Skeletal muscle satellite cell (primary cell): ENCODE measurements around the gene CAMKK2.
A peak's percentile ranks its signal among the peaks of the same experiment; 100 is the strongest.
"Not testable (repeated sequence)": the region's sequence is repeated elsewhere in the genome, so short reads cannot be mapped to it uniquely, and the experiment has no call there.

Source experiments
- H3K27me3 ChIP-seq: 2 replicates; pipeline ENCODE4 v1.7.0; 2013; ENCODE audit warnings: low read length; ENCODE audit not compliant: control insufficient read depth, insufficient read depth
- H3K36me3 ChIP-seq: 2 replicates; pipeline ENCODE4 v1.7.0; 2013; ENCODE audit warnings: mild to moderate bottlenecking, control low read depth, low read length; ENCODE audit not compliant: insufficient read depth
- H3K4me1 ChIP-seq: 2 replicates; pipeline ENCODE4 v1.7.0; 2013; ENCODE audit warnings: low read length; ENCODE audit not compliant: control insufficient read depth, insufficient read depth
- H3K4me2 ChIP-seq: 2 replicates; pipeline ENCODE4 v1.7.0; 2013; ENCODE audit warnings: mild to moderate bottlenecking, low read length
- H3K4me3 ChIP-seq: 2 replicates; pipeline ENCODE4 v1.7.0; 2013; ENCODE audit warnings: low read length
- H3K9ac ChIP-seq: 2 replicates; pipeline ENCODE4 v1.7.0; 2013; ENCODE audit warnings: mild to moderate bottlenecking, low read depth, low read length, moderate library complexity
- H3K9me3 ChIP-seq: replicated peaks from 2 replicates; pipeline ENCODE4 v1.7.0; 2013; ENCODE audit warnings: mild to moderate bottlenecking, control low read depth, low read length

Gene CAMKK2

GRCh38 chr12:121284551-121285390, 11.7 kb downstream of the CAMKK2 start:
- H3K27me3 ChIP-seq: no peaks in the 10 kb centered on the region
- H3K4me1 ChIP-seq: peaks cover 5% of the 10 kb centered on the region
- H3K4me3 ChIP-seq: no peak overlapping the region
- no peaks in the 10 kb centered on the region for H3K9me3 ChIP-seq
- no peak overlapping the region for H3K4me2 ChIP-seq
- H3K9ac ChIP-seq: no peak overlapping the region
- H3K36me3 ChIP-seq: peaks cover 7% of the 10 kb centered on the region

DNA sequence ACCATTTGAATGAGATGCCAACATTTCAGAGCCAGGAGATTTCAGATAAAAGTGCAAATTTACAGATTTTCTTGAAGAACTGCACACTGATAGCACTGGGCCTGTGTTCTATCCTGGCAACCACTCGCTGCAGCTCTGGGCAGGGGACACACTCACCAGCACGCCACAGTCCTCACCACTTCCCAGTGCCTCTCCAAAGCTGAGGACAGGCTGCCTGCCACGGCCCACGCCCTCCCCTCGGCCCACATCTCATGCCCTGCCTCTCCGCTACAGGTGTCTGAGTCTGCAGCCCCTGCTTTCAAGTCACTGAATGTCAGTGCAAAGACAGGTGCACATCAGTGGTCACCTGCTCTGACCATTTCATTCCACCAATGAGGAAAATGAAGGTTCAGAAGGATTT, 12.7 kb downstream of the CAMKK2 start:
- Histone ChIP-seq H3K4me2 (no peak overlapping the region), H3K9ac (no peak overlapping the region), H3K36me3 (peaks cover 7% of the 10 kb centered on the region), H3K4me3 (no peak overlapping the region), H3K27me3 (no peaks in the 10 kb centered on the region), H3K9me3 (no peaks in the 10 kb centered on the region), H3K4me1 (peaks cover 14% of the 10 kb centered on the region)

GRCh38 chr12:121283388-121283787, 13.1 kb downstream of the CAMKK2 start:
- H3K4me3 ChIP-seq: no peak overlapping the region
- no peaks in the 10 kb centered on the region for H3K9me3 ChIP-seq
- H3K4me2 ChIP-seq: no peak overlapping the region
- no peaks in the 10 kb centered on the region for H3K27me3 ChIP-seq
- no peak overlapping the region for H3K9ac ChIP-seq
- peaks cover 7% of the 10 kb centered on the region for H3K36me3 ChIP-seq
- H3K4me1 ChIP-seq: peaks cover 18% of the 10 kb centered on the region

- H3K9ac ChIP-seq, H3K4me3 ChIP-seq: not testable (repeated sequence)
- peaks cover 18% of the 10 kb centered on the region for H3K4me1 ChIP-seq
These were observed 13.6 kb downstream of the CAMKK2 start for GRCh38 chr12:121282910-121283309.

DNA sequence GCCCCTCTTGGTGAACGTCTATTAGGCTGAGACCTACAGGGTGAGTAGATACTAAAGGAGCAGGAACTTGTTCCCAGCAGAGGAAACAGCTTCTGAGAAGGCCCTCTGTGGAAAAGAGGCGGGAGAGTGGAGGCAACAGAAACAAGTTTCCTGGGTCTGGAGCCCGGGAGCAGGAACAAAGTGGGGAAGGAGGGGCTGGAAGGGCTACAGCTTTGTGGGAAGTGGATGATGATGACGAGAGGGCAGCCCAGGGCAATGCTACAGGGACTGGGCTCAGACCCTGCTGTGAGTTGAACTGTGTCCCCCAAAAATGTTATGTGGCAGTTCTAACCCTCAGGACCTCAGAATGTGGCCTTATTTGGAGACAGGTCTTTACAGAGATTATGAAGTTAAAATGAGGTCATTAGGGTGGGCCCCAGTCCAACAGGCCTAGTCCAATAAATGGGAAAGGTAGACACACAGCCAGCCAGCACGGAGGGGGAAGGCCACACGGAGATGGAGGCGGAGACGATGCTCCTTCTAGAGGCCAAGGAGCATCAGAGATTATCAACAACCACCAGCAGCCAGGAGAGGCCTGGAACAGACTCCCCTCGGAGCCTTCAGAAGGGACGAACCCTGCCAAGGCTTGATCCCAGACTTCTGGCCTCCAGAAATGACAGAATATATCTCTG, 14.3 kb downstream of the CAMKK2 start:
- no peak overlapping the region for H3K4me3 ChIP-seq
- H3K4me1 ChIP-seq: peaks cover 22% of the 10 kb centered on the region
- H3K9me3 ChIP-seq: no peaks in the 10 kb centered on the region
- no peaks in the 10 kb centered on the region for H3K27me3 ChIP-seq
- H3K4me2 ChIP-seq: no peak overlapping the region
- H3K36me3 ChIP-seq: peaks cover 7% of the 10 kb centered on the region
- H3K9ac ChIP-seq: no peak overlapping the region

More at GRCh38 chr12:121282910-121283309, 13.6 kb downstream of the CAMKK2 start:
- H3K4me2 ChIP-seq, H3K27me3 ChIP-seq, H3K9me3 ChIP-seq, H3K36me3 ChIP-seq: not testable (repeated sequence)

- not testable (repeated sequence) for H3K27me3 ChIP-seq, H3K4me2 ChIP-seq, H3K9me3 ChIP-seq, H3K4me3 ChIP-seq, H3K9ac ChIP-seq, H3K36me3 ChIP-seq
- H3K4me1 ChIP-seq: peaks cover 26% of the 10 kb centered on the region
These were observed 15.4 kb downstream of the CAMKK2 start for GRCh38 chr12:121281116-121281515.

- H3K4me1 ChIP-seq: peaks cover 26% of the 10 kb centered on the region
- H3K27me3 ChIP-seq, H3K36me3 ChIP-seq, H3K4me3 ChIP-seq, H3K9me3 ChIP-seq, H3K9ac ChIP-seq, H3K4me2 ChIP-seq: not testable (repeated sequence)
These were observed 16.0 kb downstream of the CAMKK2 start for GRCh38 chr12:121280531-121280930.

- H3K9me3 ChIP-seq: no peaks in the 10 kb centered on the region
- no peak overlapping the region for H3K9ac ChIP-seq
- no peaks in the 10 kb centered on the region for H3K36me3 ChIP-seq
- H3K4me1 ChIP-seq: peaks cover 24% of the 10 kb centered on the region
- peak overlapping the region; percentile 28 for H3K4me2 ChIP-seq
- no peak overlapping the region for H3K4me3 ChIP-seq
- H3K27me3 ChIP-seq: no peaks in the 10 kb centered on the region
These were observed 17.0 kb downstream of the CAMKK2 start for GRCh38 chr12:121279507-121279915.

- no peak overlapping the region for H3K9ac ChIP-seq
- H3K4me3 ChIP-seq: no peak overlapping the region
- no peaks in the 10 kb centered on the region for H3K27me3 ChIP-seq
- no peaks in the 10 kb centered on the region for H3K9me3 ChIP-seq
- H3K4me1 ChIP-seq: peaks cover 23% of the 10 kb centered on the region
- H3K36me3 ChIP-seq: no peaks in the 10 kb centered on the region
- H3K4me2 ChIP-seq: peak overlapping the region; percentile 28
These were observed 17.5 kb downstream of the CAMKK2 start for GRCh38 chr12:121279071-121279375.

DNA sequence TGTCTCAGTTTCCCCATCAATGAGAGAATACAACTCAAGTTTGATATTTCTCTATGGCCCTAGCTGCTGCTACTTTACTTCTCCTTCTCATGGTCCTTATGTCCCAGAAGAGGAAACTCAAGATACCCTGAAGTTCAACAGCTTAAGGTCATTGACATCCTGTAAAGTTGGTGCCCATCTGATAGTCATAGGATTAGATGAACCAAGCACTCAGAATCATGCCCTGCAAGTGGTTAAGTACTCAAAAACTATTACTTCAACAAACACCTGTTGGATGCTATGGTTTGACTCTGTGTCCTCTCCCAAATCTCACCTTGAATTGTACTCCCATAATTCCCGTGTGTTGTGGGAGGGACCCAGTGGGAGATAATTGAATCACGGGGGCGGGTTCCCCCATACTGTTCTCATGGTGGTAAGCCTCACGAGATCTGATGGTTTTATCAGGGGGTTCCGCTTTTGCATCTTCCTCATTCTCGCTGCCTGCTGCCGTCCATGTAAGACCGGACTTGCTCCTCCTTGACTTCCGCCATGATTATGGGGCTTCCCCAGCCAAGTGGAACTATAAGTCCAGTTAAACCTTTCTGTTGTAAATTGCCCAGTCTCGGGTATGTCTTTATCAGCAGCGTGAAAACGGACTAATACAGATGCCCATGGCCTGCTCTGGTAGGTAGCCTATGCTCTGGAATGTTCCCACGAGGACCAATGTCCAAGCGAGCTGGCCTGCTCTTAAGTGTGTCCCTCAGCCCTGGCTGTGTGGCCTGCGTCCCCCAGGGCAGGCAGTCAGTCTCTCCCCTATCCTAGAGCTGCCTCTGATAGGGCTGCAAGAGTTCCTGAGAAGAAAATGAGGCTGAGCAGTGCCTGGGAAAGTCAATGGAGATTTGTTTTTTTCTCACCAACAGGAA, 18.1 kb downstream of the CAMKK2 start:
- peaks cover 6% of the 10 kb centered on the region for H3K36me3 ChIP-seq
- H3K4me2 ChIP-seq: no peak overlapping the region
- H3K4me1 ChIP-seq: peaks cover 23% of the 10 kb centered on the region
- H3K27me3 ChIP-seq: no peaks in the 10 kb centered on the region
- H3K4me3 ChIP-seq: no peak overlapping the region
- H3K9ac ChIP-seq: no peak overlapping the region
- H3K9me3 ChIP-seq: no peaks in the 10 kb centered on the region

GRCh38 chr12:121277374-121277759, 19.1 kb downstream of the CAMKK2 start:
- H3K9ac ChIP-seq: no peak overlapping the region

More at GRCh38 chr12:121277374-121277759, 19.1 kb downstream of the CAMKK2 start:
- Histone ChIP-seq H3K4me3 (no peak overlapping the region), H3K27me3 (no peaks in the 10 kb centered on the region), H3K4me1 (peaks cover 23% of the 10 kb centered on the region), H3K36me3 (peaks cover 7% of the 10 kb centered on the region), H3K4me2 (no peak overlapping the region), H3K9me3 (no peaks in the 10 kb centered on the region)
